GM23338 (cell line): Measurements from ENCODE around the gene FHIP1B. TPM values are rescaled to one million over a fixed set of nuclear protein-coding genes. Genes with fewer than 3 reads are reported as not detected.
"Not testable (repeated sequence)": the region's sequence is repeated elsewhere in the genome, so short reads cannot be mapped to it uniquely, and the experiment has no call there.

ENCODE experiments used
- ATAC-seq: fragments of 200-7000 bp; cut with Tn5 transposase; 3 replicates; pipeline ENCODE4 v1.9.1; 2020
- DNase-seq: peaks from one replicate; pipeline ENCODE4 v3.0.0-alpha.2; 2015; ENCODE audit warnings: low spot score
- H2AFZ ChIP-seq: fragments of 200-600 bp; sonication (generic); 2 replicates; pipeline ENCODE4 v1.8.0; 2016; ENCODE audit warnings: antibody characterized with exemption, mild to moderate bottlenecking, moderate library complexity
- H3F3A ChIP-seq: fragments of 200-600 bp; sonication (generic); replicated peaks from 2 replicates; pipeline ENCODE4 v1.8.0; 2017; ENCODE audit warnings: antibody characterized with exemption, mixed run types, low read depth
- H3K27ac ChIP-seq: fragments of 200-600 bp; sonication (generic); 2 replicates; pipeline ENCODE4 v1.6.1; 2016; ENCODE audit warnings: low read depth
- H3K27me3 ChIP-seq: fragments of 200-600 bp; sonication (generic); 2 replicates; pipeline ENCODE4 v1.8.0; 2016; ENCODE audit warnings: mild to moderate bottlenecking, mixed run types, moderate library complexity; ENCODE audit not compliant: insufficient read depth
- H3K36me3 ChIP-seq: fragments of 200-600 bp; sonication (generic); 2 replicates; pipeline ENCODE4 v1.8.0; 2016; ENCODE audit warnings: mild to moderate bottlenecking; ENCODE audit not compliant: insufficient read depth
- H3K4me1 ChIP-seq: fragments of 200-600 bp; sonication (generic); 2 replicates; pipeline ENCODE4 v1.8.0; 2016; ENCODE audit warnings: mild to moderate bottlenecking, moderate library complexity; ENCODE audit not compliant: insufficient read depth
- H3K4me2 ChIP-seq: fragments of 200-600 bp; sonication (generic); 2 replicates; pipeline ENCODE4 v1.7.1; 2017; ENCODE audit warnings: mixed run types
- H3K4me3 ChIP-seq: fragments of 200-600 bp; sonication (generic); 2 replicates; pipeline ENCODE4 v1.6.1; 2016; ENCODE audit warnings: mixed run types
- H3K79me2 ChIP-seq: fragments of 200-600 bp; sonication (generic); replicated peaks from 2 replicates; pipeline ENCODE4 v1.8.0; 2017; ENCODE audit warnings: mild to moderate bottlenecking; ENCODE audit not compliant: insufficient read depth
- H3K9me2 ChIP-seq: fragments of 200-600 bp; sonication (generic); 2 replicates; pipeline ENCODE4 v1.8.0; 2017; ENCODE audit not compliant: insufficient read depth
- H4K20me1 ChIP-seq: fragments of 200-600 bp; sonication (generic); replicated peaks from 2 replicates; pipeline ENCODE4 v1.8.0; 2017; ENCODE audit warnings: mild to moderate bottlenecking; ENCODE audit not compliant: insufficient read depth
- H3K27ac Mint-ChIP-seq: 2 replicates; pipeline ENCODE4 v1.8.0; 2020; ENCODE audit warnings: inconsistent platforms, mild to moderate bottlenecking, moderate library complexity, mixed read lengths
- H3K27me3 Mint-ChIP-seq: 3 replicates; pipeline ENCODE4 v1.8.0; 2022; ENCODE audit warnings: low read depth, mild to moderate bottlenecking, moderate library complexity, mixed read lengths, inconsistent platforms; ENCODE audit not compliant: insufficient read depth, poor library complexity
- H3K36me3 Mint-ChIP-seq: 3 replicates; pipeline ENCODE4 v1.8.0; 2021; ENCODE audit warnings: low read depth, mild to moderate bottlenecking, inconsistent platforms, moderate library complexity, mixed read lengths
- H3K4me1 Mint-ChIP-seq: 3 replicates; pipeline ENCODE4 v1.8.0; 2020; ENCODE audit warnings: mild to moderate bottlenecking, inconsistent platforms, mixed read lengths
- H3K4me3 Mint-ChIP-seq: 3 replicates; pipeline ENCODE4 v1.8.0; 2021; ENCODE audit warnings: moderate library complexity, mild to moderate bottlenecking, inconsistent platforms, mixed read lengths
- H3K9me3 Mint-ChIP-seq: 3 replicates; pipeline ENCODE4 v1.8.0; 2020; ENCODE audit warnings: moderate library complexity, mild to moderate bottlenecking, inconsistent platforms, mixed read lengths
- CREB1 ChIP-seq: fragments of 250-450 bp; sonication (Bioruptor Pico); IDR thresholded peaks from 2 replicates; pipeline ENCODE4 v1.5.0; 2020; ENCODE audit warnings: low read depth, mild to moderate bottlenecking, moderate library complexity
- polyA plus RNA-seq: library from polyadenylated mRNA; unstranded; fragments of >200 nt; fragmentation: Nextera tagmentation; extraction: Ambion mirVana; gene quantifications from 2 replicates; pipeline ENCODE4 v1.2.1, GENCODE V29; 2016
- total RNA-seq: library from RNA; depleted of rRNA; stranded (reverse); fragments of >200 nt; shearing (Covaris generic); gene quantifications from 2 replicates; pipeline ENCODE4 v1.2.3, GENCODE V29; 2014
- TF ChIP-seq, protein P1 (sequence below): fragments of 250-450 bp; sonication (Bioruptor Pico); IDR thresholded peaks from 2 replicates; pipeline ENCODE4 v1.5.0; 2020; ENCODE audit warnings: mild to moderate bottlenecking, moderate library complexity

Gene FHIP1B
- total and polyA plus RNA-seq, 2 experiments from 2014 or later, result 10.3 to 34.5 TPM

- TF ChIP-seq, protein P1, sequence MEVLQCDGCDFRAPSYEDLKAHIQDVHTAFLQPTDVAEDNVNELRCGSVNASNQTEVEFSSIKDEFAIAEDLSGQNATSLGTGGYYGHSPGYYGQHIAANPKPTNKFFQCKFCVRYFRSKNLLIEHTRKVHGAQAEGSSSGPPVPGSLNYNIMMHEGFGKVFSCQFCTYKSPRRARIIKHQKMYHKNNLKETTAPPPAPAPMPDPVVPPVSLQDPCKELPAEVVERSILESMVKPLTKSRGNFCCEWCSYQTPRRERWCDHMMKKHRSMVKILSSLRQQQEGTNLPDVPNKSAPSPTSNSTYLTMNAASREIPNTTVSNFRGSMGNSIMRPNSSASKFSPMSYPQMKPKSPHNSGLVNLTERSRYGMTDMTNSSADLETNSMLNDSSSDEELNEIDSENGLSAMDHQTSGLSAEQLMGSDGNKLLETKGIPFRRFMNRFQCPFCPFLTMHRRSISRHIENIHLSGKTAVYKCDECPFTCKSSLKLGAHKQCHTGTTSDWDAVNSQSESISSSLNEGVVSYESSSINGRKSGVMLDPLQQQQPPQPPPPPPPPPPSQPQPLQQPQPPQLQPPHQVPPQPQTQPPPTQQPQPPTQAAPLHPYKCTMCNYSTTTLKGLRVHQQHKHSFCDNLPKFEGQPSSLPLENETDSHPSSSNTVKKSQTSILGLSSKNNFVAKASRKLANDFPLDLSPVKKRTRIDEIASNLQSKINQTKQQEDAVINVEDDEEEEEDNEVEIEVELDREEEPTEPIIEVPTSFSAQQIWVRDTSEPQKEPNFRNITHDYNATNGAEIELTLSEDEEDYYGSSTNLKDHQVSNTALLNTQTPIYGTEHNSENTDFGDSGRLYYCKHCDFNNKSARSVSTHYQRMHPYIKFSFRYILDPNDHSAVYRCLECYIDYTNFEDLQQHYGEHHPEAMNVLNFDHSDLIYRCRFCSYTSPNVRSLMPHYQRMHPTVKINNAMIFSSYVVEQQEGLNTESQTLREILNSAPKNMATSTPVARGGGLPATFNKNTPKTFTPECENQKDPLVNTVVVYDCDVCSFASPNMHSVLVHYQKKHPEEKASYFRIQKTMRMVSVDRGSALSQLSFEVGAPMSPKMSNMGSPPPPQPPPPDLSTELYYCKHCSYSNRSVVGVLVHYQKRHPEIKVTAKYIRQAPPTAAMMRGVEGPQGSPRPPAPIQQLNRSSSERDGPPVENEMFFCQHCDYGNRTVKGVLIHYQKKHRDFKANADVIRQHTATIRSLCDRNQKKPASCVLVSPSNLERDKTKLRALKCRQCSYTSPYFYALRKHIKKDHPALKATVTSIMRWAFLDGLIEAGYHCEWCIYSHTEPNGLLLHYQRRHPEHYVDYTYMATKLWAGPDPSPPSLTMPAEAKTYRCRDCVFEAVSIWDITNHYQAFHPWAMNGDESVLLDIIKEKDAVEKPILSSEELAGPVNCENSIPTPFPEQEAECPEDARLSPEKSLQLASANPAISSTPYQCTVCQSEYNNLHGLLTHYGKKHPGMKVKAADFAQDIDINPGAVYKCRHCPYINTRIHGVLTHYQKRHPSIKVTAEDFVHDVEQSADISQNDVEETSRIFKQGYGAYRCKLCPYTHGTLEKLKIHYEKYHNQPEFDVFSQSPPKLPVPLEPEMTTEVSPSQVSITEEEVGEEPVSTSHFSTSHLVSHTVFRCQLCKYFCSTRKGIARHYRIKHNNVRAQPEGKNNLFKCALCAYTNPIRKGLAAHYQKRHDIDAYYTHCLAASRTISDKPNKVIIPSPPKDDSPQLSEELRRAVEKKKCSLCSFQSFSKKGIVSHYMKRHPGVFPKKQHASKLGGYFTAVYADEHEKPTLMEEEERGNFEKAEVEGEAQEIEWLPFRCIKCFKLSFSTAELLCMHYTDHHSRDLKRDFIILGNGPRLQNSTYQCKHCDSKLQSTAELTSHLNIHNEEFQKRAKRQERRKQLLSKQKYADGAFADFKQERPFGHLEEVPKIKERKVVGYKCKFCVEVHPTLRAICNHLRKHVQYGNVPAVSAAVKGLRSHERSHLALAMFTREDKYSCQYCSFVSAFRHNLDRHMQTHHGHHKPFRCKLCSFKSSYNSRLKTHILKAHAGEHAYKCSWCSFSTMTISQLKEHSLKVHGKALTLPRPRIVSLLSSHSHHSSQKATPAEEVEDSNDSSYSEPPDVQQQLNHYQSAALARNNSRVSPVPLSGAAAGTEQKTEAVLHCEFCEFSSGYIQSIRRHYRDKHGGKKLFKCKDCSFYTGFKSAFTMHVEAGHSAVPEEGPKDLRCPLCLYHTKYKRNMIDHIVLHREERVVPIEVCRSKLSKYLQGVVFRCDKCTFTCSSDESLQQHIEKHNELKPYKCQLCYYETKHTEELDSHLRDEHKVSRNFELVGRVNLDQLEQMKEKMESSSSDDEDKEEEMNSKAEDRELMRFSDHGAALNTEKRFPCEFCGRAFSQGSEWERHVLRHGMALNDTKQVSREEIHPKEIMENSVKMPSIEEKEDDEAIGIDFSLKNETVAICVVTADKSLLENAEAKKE (CRISPR knock-in tag), result no peak
Observed at GRCh38 chr11:6249770-6250555, 15.5 kb upstream of the FHIP1B start (continued).

DNA sequence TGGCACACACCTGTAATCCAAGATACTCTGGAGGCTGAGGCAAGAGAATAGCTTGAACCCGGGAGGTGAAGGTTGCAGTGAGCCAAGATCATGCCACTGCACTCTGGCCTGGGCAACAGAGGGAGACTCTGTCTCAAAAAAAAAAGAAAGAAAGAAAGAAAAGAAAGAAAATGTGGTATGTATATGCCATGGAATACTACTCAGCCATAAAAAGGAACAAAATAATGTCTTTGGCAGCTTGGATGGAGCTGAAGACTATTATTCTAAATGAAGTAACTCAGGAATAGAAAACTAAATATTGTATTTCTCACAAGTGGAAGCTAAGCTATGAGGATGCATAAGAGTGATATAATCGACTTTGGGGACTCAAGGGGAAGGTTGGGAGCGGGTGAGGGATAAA, 14.5 kb upstream of the FHIP1B start:
- not testable (repeated sequence) for H3F3A ChIP-seq, H3K9me3 Mint-ChIP-seq, H3K27ac ChIP-seq, H3K36me3 Mint-ChIP-seq, H3K27me3 ChIP-seq, H3K4me1 Mint-ChIP-seq, H3K4me1 ChIP-seq, H3K36me3 ChIP-seq, H3K4me2 ChIP-seq, H3K4me3 ChIP-seq, H3K27me3 Mint-ChIP-seq, H3K4me3 Mint-ChIP-seq, DNase-seq, H2AFZ ChIP-seq, ATAC-seq, H3K27ac Mint-ChIP-seq, H4K20me1 ChIP-seq, H3K9me2 ChIP-seq, H3K79me2 ChIP-seq

- H3K79me2 ChIP-seq, result no peaks in the 10 kb centered on the region
Observed at GRCh38 chr11:6248248-6248647, 13.8 kb upstream of the FHIP1B start.

More at GRCh38 chr11:6248248-6248647, 13.8 kb upstream of the FHIP1B start:
- H3K4me3 ChIP-seq, result no peak overlapping the region
- Mint-ChIP-seq H3K36me3 (no peaks in the 10 kb centered on the region), H3K4me3 (no peak overlapping the region), H3K4me1 (peaks cover 12% of the 10 kb centered on the region), H3K27ac (no peak overlapping the region), H3K27me3 (no peaks in the 10 kb centered on the region), H3K9me3 (no peaks in the 10 kb centered on the region; the same call in 2 of the 3 replicates)
- H3K27ac ChIP-seq, result no peak overlapping the region
- H3K4me1 ChIP-seq, result 0 out of 2 replicates have a peak, but pooled peaks cover 3% of the 10 kb centered on the region
- no peak for ATAC-seq
- no peaks in the 10 kb centered on the region for H3K36me3 ChIP-seq
- no peaks in the 10 kb centered on the region for H3F3A ChIP-seq
- TF ChIP-seq CREB1 (CRISPR knock-in tag), result no peak
- H4K20me1 ChIP-seq, result no peaks in the 10 kb centered on the region
- H3K4me2 ChIP-seq, result no peak overlapping the region
- H3K27me3 ChIP-seq, result no peaks in the 10 kb centered on the region
- H3K9me2 ChIP-seq, result no peaks in the 10 kb centered on the region
- no peak for DNase-seq
- H2AFZ ChIP-seq, result no peak overlapping the region
